HG03045 (cell line): ENCODE results near the gene NEK6.
A peak's percentile ranks its signal among the peaks of the same experiment; 100 is the strongest.

Experiments
- ATAC-seq: cut with Tn5 transposase; IDR thresholded peaks from one replicate; pipeline ENCODE4 v1.9.1; 2021; ENCODE audit warnings: mild to moderate bottlenecking, moderate library complexity; ENCODE audit not compliant: unreplicated experiment

NEK6 gene

DNA sequence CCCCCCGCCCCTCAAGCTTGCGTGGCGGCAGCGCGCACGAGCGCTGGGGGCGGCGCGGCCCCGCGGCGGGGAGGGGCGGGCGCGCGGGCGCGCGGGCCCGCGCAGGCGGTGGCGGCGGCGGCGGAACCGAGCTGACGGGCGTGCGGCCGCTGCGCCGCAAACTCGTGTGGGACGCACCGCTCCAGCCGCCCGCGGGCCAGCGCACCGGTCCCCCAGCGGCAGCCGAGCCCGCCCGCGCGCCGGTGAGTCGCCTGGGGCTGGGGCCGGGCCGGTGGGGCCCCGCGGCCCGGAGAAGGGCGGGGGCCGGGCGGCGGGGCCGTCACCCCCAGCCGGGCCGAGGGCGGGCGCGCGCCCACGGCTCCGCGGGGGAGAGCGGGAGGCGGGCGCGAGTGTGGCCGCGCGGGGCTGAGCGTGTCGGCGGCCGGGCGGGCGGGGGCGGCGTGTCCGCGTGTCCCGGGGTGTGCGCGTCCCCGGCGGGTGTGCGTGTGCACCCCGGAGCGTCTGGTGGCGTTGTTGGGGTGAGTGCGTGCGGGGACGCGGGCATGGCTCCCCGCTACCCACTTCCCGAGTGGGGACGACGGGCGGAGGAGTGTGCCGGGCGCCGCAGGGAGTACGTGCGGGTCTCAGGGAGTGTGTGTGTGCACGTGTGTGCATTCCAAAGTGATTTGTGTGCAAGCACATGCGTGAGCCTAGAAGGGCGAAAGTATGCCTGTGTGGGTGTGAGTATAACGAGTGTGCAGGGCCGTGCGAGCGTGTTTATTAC lies at the start of gene NEK6:
NEK6 (plus strand) TSS at position 106 of the 763 bp plus-strand sequence. CDS start 44,016 bp downstream, outside the sequence.
- ATAC-seq: no peak

- ATAC-seq: no peak
Observed at GRCh38 chr9:124208571-124208970, 49.2 kb upstream of the NEK6 start.

DNA sequence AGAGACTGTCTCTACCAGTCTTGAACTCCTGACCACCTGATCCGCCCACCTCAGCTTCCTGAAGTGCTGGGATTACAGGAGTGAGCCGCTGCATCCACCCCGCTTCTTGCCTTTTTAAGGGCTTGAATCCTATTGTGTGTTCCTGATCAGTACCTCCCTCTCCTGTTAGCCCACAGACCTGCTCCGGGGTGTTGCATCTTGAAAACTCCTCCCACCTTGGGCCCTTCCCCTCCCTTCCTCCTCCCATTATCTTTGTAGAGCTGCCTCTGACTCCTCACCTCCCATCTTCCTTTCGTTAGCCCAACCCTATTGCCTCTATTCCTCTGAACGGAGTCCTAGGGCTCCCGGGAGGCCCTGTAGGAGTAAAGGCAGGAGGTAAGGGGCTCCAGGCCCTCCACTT lies 48.5 kb upstream of the NEK6 start:
- ATAC-seq: no peak

- no peak for ATAC-seq
Observed at GRCh38 chr9:124209774-124210173, 48.0 kb upstream of the NEK6 start.

GRCh38 chr9:124210697-124211096 lies 47.1 kb upstream of the NEK6 start:
- ATAC-seq: peak; percentile 48

DNA sequence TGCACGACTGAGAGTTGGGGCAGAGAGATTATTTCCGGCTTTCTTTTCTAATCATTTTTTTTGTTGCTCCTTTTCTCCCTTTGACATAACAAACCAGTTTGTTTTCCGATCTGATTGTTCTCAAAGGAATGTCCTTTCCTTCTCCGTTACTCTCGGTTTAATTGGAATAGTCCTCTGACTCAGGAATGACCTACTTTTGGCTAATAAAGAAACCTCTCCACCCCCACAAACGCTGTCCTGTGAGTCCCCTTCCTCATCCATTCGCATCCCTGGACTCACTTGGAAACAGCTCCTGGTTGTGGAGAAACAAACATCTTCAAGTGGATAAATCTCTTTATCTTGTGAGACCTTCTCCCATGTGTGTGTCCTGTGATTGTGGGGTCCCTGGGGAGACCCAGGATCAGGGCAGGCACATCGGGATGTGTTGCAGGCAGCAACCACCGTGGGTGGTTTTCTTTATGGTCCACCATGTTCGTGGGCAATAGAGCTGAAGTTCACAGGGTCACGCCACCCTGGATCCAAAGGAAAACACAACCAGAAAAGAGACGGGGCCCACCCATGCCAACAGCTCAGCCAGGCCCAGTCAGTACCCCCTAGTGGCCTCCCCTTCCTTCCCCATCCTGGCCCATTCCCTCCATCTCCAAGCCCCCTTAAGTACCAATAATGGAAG lies 45.2 kb upstream of the NEK6 start:
- no peak for ATAC-seq

DNA sequence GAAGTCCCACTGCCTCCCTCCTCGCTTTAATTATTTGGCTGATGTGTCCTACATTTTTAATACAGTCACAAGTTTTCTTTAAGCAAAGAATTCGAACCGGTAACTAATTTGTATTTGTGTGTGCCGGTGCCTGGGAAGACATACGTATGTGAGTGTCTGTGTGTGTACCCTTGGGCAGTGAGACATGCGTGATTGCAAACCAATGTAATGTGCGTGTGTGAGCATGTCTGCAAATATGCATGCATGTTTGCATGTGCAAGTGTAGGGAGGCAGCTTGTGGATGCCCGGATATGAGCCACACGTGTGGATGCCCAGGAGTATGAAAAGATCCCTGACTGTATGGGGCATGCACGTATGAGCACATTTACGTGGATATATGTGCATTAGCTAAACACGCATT lies 44.4 kb upstream of the NEK6 start:
- ATAC-seq: no peak

DNA sequence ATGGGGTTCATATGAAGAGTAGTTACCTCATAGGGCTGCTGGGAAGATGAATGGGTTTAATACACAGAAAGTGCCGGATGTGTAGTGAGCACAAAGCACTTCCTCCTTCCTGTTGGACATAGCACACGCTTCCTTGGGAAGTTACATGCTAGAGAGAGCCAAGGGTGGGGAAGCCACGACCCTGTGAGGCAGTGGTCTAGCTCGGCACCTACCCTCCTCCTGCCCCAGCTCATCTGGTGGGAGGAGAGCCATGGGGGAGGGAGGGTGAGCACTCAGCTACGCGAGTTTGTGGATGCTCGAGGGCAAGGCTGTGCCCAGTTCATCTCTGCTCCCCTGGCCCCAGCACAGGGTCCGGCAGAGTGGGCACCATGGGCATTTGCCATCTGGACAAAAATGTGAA lies 43.6 kb upstream of the NEK6 start:
- ATAC-seq: no peak

GRCh38 chr9:124214596-124215367 lies 43.0 kb upstream of the NEK6 start:
- no peak for ATAC-seq

GRCh38 chr9:124215368-124215910 lies 42.3 kb upstream of the NEK6 start:
- ATAC-seq: no peak

DNA sequence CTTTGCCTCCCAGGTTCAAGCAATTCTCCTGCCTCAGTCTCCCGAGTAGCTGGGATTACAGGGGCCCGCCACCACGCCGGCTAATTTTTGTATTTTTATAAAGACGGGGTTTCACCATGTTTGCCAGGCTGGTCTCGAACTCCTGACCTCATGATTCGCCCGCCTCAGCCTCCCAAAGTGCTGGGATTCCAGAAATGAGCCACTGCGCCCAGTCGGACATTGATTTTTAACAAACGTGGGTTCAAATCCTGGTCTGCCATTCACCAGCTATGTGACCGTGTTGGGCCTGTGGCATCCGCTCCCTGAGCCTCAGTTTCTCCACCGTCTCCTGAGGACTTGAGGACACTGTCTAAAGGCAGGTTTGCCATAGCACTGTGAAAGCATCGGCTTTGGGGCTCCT lies 41.8 kb upstream of the NEK6 start:
- ATAC-seq: no peak

DNA sequence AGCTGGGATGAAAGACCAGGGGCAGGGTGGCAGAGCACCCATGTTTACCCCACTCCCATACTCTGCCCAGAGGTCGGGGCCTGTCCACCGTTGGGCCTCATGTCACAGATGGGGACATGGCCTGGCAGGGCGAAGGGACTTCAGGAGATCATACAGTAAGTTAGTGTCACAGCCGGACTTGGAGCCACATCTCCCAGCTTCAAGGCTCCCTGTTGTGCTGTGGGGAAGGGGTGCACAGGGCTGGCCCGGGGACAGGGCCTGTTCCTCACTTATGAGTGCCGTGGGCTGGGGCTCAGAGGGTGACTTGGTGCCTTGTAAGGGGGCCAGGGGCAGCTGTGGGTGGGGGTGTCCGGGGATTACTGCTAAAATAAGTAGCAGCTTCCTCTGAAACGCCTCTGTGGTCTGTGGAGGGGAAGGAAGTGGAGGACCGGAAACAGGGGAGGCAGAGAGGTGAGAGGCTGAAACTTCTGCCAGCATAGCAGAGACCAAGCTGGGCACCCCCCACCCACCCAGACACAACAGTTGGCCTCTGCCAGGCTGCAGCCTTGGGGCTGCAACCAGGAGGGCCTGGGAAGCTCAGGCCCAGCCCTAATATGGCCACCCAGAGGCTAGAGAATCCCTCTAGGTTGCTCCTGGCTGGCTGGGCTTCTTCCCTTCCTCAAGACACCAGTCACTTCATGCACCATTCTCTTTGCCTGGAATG lies 41.1 kb upstream of the NEK6 start:
- no peak for ATAC-seq

DNA sequence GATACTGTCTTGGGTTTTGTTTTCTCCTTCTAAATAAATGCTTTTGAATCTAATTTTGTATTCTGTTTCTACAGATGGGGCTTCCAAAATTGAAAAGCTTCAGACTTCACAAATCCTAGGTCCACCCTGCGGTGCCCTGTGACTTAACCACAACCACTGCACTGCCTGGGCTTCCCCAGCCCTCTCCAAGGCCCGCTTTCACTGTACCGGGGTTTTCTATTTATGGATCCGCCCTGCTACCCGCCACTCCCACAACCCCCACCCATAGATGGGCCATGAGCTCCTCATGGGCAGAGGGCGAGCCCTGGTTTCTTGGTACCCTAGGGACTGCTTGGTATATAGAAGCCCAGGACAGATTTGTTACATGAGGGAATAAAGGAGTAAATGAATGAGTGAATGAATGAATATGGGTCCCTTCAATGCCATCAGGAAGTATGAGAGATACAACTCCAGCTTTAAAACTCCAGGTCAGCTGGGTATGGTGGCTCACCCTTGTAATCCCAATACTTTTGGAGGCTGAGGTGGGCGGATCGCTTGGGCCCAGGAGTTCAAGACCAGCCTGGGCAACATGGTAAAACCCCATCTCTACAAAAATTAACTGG lies 39.8 kb upstream of the NEK6 start:
- ATAC-seq: peak; percentile 3

DNA sequence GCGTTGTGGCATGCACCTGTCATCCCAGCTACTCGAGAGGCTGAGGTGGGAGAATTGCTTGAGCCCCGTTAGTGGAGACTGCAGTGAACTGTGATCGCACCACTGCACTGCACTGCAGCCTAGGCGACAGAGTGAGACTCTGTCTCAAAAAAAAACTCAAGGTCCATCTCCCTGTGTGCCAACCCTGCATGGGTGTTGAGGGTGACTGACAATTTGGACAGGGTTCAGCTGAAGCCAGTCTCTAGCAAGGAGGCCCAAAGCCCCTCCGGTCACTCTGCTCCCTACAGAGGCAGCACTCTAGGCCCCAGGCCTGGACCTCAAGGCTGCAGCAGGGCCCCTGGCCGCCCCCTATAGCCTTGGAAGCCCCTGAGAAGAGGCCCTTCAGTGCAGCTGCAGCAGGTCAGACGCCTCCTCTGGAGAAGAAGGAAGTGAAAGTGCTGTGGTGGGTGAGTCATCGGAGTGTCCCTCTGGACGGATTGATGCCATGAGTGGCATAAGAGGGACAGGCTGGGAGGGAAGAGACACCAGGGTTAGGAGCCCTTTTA lies 39.2 kb upstream of the NEK6 start:
- ATAC-seq: peak; percentile 67

GRCh38 chr9:124218987-124219461 lies 38.7 kb upstream of the NEK6 start:
- no peak for ATAC-seq

GRCh38 chr9:124220946-124221451 lies 36.8 kb upstream of the NEK6 start:
- ATAC-seq: no peak

DNA sequence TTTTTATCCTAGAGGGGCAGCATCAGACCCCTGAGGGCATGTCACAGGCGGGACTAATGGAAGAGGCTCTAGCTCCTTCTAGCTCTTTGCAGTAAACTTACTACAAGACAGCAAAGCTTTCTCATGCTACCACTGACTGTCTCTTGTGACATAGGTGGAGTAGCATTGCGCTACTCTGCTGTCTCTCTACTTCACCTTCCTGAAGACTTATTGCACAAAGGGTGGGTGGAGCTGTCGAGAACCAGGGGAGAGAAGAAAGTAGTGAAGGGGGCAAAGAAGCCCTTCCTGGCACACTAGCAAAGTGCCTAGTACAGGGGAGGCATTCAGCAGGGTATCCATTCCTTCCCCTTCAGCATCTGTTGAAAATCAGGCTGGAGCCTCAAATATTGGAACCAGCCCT lies 36.1 kb upstream of the NEK6 start:
- ATAC-seq: no peak

- ATAC-seq: no peak
Observed at GRCh38 chr9:124222109-124222508, 35.6 kb upstream of the NEK6 start.

- ATAC-seq: no peak
Observed at GRCh38 chr9:124222918-124223720, 34.6 kb upstream of the NEK6 start.
